HepG2 (cell line): Measurements from ENCODE around the gene SAMD4B. TPM values are rescaled to one million over a fixed set of nuclear protein-coding genes. Genes with fewer than 3 reads are reported as not detected.

Experiments
- ADNP ChIP-seq: sonication (generic); formaldehyde crosslinking; IDR thresholded peaks from 2 replicates; pipeline ENCODE4 v1.4.0; 2020; ENCODE audit warnings: missing genetic modification reagents
- ARID2 ChIP-seq: sonication (generic); formaldehyde crosslinking; IDR thresholded peaks from 2 replicates; pipeline ENCODE4 v1.8.1; 2022; ENCODE audit warnings: mild to moderate bottlenecking, missing genetic modification reagents, borderline replicate concordance
- KLF13 ChIP-seq: sonication (generic); formaldehyde crosslinking; IDR thresholded peaks from 2 replicates; pipeline ENCODE4 v1.4.0; 2020; ENCODE audit warnings: mild to moderate bottlenecking, missing genetic modification reagents
- ZFP90 ChIP-seq: sonication (generic); formaldehyde crosslinking; IDR thresholded peaks from 2 replicates; pipeline ENCODE4 v1.8.0; 2022; ENCODE audit warnings: missing genetic modification reagents, mild to moderate bottlenecking, inconsistent platforms, borderline replicate concordance
- ZNF24 ChIP-seq: fragments of 450-650 bp; IDR thresholded peaks from 2 replicates; pipeline ENCODE4 v1.6.1; 2017; ENCODE audit warnings: antibody characterized with exemption, mild to moderate bottlenecking
- ZNF317 ChIP-seq: sonication (generic); formaldehyde crosslinking; IDR thresholded peaks from 2 replicates; pipeline ENCODE4 v1.5.0; 2020; ENCODE audit warnings: mild to moderate bottlenecking, missing genetic modification reagents
- ZNF460 ChIP-seq: sonication (generic); formaldehyde crosslinking; IDR thresholded peaks from 2 replicates; pipeline ENCODE4 v1.5.1; 2020; ENCODE audit warnings: missing genetic modification reagents, mild to moderate bottlenecking, borderline replicate concordance
- ZNF792 ChIP-seq: IDR thresholded peaks from 2 replicates; pipeline ENCODE4 v1.6.1; 2016
- ZSCAN31 ChIP-seq: sonication (generic); formaldehyde crosslinking; IDR thresholded peaks from 2 replicates; pipeline ENCODE4 v1.5.0; 2020; ENCODE audit warnings: low read depth, mild to moderate bottlenecking, missing genetic modification reagents
- polyA plus RNA-seq, 8 experiments: library from polyadenylated mRNA; depleted of rRNA in 3 of 8; stranded (reverse) in 7 of 8; unstranded in 1 of 8; fragments of >200 nt; fragmentation: Illumina TruSeq in 4 of 8; extraction: Trizol in 4 of 8; gene quantifications; 2 replicates each; pipeline versions ENCODE4 v1.2.1 to v1.2.3, GENCODE V29; 2011 to 2016; ENCODE audit warnings: low read depth in 4 of 8, missing spikeins in 1 of 8, mixed read lengths in 1 of 8; ENCODE audit not compliant: insufficient read depth in 1 of 8
- total RNA-seq, 5 experiments: library from RNA; depleted of rRNA; stranded (reverse); fragments of >200 nt; fragmentation: Illumina TruSeq; extraction: Trizol; gene quantifications; 2 replicates each; pipeline ENCODE4 v1.2.3, GENCODE V29; 2016; ENCODE audit warnings: low read depth in 1 of 5
- TF ChIP-seq, protein P1 (sequence below): sonication (generic); formaldehyde crosslinking; IDR thresholded peaks from 2 replicates; pipeline ENCODE4 v1.4.0; 2020; ENCODE audit warnings: mild to moderate bottlenecking, low read depth, missing genetic modification reagents
- TF ChIP-seq, protein P2 (sequence below): sonication (generic); formaldehyde crosslinking; IDR thresholded peaks from one replicate; pipeline ENCODE4 v1.5.1; 2020; ENCODE audit warnings: mild to moderate bottlenecking, missing genetic modification reagents; ENCODE audit errors: not compliant biosample characterization
- TF ChIP-seq, protein P3 (sequence below): sonication (generic); formaldehyde crosslinking; IDR thresholded peaks from 2 replicates; pipeline ENCODE4 v1.4.0; 2020; ENCODE audit warnings: missing genetic modification reagents

Gene SAMD4B
- total and polyA plus RNA-seq, 2 of the 13 experiments (the other 11 are each of a cell fraction or from before 2014, with no cell fraction given) = 26.0 to 31.8 TPM

DNA sequence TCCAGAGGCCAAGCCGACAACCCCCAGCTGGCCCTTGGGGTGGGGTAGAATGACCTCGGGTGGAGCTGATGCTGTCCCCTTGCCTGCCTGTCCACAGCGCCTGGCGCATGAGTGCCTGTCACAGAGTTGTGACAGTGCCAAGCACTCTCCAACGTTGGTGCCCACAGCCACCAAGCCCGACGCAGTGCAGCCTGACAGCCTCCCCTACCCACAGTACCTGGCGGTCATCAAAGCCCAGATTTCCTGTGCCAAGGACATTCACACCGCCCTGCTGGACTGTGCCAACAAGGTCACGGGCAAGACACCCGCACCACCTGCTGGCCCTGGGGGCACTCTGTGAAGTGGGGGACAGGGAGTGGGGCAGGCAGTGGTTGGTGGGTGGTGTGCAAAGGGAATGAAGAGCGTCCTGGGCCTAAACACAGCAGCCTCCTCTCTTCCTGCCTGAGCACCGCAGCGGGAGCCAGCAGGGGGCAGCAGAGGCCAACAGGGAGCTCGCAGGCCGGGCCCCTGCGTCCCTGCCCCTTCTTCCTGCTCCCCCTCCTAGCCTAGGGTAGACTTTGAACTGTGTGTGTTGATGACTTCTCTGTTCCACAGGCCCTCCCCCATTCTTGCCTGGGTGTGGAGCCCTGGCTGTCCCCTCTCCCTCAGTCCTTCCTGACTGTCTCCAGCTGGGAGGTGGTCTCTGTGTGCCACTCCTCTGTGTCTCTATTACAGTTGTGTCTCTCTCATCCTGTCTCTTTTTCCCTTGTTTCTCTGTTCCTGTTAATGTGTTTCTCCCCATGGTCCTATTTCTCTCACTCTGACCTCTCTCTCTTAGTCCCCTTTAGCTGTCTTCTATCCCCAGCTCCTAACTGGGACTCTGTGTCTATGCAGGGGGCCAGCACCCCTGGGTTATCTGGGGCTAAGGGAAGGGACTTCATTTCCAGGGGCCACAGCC lies 55.4 kb downstream of the SAMD4B start (continued):
- TF ChIP-seq, protein P1, sequence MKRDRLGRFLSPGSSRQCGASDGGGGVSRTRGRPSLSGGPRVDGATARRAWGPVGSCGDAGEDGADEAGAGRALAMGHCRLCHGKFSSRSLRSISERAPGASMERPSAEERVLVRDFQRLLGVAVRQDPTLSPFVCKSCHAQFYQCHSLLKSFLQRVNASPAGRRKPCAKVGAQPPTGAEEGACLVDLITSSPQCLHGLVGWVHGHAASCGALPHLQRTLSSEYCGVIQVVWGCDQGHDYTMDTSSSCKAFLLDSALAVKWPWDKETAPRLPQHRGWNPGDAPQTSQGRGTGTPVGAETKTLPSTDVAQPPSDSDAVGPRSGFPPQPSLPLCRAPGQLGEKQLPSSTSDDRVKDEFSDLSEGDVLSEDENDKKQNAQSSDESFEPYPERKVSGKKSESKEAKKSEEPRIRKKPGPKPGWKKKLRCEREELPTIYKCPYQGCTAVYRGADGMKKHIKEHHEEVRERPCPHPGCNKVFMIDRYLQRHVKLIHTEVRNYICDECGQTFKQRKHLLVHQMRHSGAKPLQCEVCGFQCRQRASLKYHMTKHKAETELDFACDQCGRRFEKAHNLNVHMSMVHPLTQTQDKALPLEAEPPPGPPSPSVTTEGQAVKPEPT (CRISPR knock-in tag) = no peak
- no peak; the same call in 1 of the 2 replicates for TF ChIP-seq ZFP90
- TF ChIP-seq ZSCAN31 = peak; percentile 87; the same call in 1 of the 2 replicates
- TF ChIP-seq KLF13 (CRISPR knock-in tag) = no peak
- TF ChIP-seq, protein P2, sequence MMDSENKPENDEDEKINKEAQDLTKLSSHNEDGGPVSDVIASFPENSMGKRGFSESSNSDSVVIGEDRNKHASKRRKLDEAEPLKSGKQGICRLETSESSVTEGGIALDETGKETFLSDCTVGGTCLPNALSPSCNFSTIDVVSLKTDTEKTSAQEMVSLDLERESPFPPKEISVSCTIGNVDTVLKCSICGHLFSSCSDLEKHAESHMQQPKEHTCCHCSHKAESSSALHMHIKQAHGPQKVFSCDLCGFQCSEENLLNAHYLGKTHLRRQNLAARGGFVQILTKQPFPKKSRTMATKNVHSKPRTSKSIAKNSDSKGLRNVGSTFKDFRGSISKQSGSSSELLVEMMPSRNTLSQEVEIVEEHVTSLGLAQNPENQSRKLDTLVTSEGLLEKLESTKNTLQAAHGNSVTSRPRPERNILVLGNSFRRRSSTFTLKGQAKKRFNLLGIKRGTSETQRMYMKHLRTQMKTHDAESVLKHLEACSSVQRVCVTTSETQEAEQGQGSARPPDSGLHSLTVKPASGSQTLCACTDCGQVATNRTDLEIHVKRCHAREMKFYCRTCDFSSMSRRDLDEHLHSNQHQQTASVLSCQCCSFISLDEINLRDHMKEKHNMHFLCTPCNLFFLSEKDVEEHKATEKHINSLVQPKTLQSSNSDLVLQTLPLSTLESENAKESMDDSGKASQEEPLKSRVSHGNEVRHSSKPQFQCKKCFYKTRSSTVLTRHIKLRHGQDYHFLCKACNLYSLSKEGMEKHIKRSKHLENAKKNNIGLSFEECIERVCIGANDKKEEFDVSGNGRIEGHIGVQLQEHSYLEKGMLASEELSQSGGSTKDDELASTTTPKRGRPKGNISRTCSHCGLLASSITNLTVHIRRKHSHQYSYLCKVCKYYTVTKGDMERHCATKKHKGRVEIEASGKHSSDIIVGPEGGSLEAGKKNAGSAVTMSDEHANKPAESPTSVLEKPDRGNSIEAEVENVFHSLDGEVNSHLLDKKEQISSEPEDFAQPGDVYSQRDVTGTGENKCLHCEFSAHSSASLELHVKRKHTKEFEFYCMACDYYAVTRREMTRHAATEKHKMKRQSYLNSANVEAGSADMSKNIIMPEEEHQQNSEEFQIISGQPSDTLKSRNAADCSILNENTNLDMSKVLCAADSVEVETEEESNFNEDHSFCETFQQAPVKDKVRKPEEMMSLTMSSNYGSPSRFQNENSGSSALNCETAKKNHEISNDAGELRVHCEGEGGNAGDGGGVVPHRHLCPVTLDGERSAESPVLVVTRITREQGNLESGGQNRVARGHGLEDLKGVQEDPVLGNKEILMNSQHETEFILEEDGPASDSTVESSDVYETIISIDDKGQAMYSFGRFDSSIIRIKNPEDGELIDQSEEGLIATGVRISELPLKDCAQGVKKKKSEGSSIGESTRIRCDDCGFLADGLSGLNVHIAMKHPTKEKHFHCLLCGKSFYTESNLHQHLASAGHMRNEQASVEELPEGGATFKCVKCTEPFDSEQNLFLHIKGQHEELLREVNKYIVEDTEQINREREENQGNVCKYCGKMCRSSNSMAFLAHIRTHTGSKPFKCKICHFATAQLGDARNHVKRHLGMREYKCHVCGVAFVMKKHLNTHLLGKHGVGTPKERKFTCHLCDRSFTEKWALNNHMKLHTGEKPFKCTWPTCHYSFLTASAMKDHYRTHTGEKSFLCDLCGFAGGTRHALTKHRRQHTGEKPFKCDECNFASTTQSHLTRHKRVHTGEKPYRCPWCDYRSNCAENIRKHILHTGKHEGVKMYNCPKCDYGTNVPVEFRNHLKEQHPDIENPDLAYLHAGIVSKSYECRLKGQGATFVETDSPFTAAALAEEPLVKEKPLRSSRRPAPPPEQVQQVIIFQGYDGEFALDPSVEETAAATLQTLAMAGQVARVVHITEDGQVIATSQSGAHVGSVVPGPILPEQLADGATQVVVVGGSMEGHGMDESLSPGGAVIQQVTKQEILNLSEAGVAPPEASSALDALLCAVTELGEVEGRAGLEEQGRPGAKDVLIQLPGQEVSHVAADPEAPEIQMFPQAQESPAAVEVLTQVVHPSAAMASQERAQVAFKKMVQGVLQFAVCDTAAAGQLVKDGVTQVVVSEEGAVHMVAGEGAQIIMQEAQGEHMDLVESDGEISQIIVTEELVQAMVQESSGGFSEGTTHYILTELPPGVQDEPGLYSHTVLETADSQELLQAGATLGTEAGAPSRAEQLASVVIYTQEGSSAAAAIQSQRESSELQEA = no peak
- TF ChIP-seq ZNF792 = peak; percentile 57; the same call in 1 of the 2 replicates
- TF ChIP-seq ADNP (CRISPR knock-in tag) = no peak
- TF ChIP-seq ARID2 = no peak
- TF ChIP-seq, protein P3, sequence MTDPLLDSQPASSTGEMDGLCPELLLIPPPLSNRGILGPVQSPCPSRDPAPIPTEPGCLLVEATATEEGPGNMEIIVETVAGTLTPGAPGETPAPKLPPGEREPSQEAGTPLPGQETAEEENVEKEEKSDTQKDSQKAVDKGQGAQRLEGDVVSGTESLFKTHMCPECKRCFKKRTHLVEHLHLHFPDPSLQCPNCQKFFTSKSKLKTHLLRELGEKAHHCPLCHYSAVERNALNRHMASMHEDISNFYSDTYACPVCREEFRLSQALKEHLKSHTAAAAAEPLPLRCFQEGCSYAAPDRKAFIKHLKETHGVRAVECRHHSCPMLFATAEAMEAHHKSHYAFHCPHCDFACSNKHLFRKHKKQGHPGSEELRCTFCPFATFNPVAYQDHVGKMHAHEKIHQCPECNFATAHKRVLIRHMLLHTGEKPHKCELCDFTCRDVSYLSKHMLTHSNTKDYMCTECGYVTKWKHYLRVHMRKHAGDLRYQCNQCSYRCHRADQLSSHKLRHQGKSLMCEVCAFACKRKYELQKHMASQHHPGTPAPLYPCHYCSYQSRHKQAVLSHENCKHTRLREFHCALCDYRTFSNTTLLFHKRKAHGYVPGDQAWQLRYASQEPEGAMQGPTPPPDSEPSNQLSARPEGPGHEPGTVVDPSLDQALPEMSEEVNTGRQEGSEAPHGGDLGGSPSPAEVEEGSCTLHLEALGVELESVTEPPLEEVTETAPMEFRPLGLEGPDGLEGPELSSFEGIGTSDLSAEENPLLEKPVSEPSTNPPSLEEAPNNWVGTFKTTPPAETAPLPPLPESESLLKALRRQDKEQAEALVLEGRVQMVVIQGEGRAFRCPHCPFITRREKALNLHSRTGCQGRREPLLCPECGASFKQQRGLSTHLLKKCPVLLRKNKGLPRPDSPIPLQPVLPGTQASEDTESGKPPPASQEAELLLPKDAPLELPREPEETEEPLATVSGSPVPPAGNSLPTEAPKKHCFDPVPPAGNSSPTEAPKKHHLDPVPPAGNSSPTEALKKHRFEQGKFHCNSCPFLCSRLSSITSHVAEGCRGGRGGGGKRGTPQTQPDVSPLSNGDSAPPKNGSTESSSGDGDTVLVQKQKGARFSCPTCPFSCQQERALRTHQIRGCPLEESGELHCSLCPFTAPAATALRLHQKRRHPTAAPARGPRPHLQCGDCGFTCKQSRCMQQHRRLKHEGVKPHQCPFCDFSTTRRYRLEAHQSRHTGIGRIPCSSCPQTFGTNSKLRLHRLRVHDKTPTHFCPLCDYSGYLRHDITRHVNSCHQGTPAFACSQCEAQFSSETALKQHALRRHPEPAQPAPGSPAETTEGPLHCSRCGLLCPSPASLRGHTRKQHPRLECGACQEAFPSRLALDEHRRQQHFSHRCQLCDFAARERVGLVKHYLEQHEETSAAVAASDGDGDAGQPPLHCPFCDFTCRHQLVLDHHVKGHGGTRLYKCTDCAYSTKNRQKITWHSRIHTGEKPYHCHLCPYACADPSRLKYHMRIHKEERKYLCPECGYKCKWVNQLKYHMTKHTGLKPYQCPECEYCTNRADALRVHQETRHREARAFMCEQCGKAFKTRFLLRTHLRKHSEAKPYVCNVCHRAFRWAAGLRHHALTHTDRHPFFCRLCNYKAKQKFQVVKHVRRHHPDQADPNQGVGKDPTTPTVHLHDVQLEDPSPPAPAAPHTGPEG (CRISPR knock-in tag) = no peak
- TF ChIP-seq ZNF24 = peak; percentile 59; the same call in 1 of the 2 replicates
- TF ChIP-seq ZNF460 (CRISPR knock-in tag) = no peak
- TF ChIP-seq ZNF317 (CRISPR knock-in tag) = 0 out of 2 replicates have a peak, but pooled peaks have one; percentile 63
